ENCODE measurements around the gene ANAPC10.
"Not testable (repeated sequence)": the region's sequence is repeated elsewhere in the genome, so short reads cannot be mapped to it uniquely, and the experiment has no call there.

The ANAPC10 gene

DNA sequence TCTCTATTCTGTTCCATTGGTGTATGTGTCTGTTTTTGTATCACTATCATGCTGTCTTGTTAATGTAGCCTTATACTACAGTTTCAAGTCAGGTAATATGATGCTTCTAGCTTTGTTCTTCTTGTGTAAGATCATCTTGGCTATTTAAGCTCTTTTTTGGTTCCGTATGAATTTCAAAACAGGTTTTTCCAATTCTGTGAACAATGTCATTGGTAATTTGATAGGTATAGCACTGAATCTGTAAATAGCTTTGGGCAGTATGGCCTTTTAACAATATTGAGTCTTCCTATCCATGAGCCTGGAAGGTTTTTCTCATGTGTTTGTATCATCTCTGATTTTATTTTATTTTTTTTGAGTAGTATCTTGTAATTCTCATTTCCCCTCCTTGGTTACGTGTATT lies 94.3 kb downstream of the ANAPC10 start:
- DNase-seq (ENCODE audit: low read depth, low spot score): no peak

DNA sequence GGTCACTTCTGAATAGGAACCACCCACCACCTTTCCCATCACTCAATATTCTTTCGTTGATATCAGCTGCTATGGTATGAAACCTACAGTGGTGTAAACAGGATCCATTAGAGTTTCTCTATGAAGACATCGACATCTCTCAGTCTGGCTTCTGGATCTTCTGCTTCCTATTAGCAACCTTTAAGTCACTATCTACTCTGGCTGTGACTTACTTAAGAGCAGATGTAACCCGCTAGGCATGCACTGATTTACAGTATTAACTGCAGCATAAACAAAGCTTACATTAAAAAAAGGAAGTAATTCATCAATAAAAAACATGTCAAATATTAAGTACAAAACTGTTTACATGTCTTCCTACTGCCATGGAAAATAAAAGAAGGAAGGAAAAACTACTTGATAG lies 96.4 kb downstream of the ANAPC10 start:
- DNase-seq (ENCODE audit: low read depth, low spot score): no peak

- not testable (repeated sequence) for DNase-seq (ENCODE audit: low read depth, low spot score)
Observed at GRCh38 chr4:145000656-145001055, 97.3 kb downstream of the ANAPC10 start.

GRCh38 chr4:144989306-144989705 lies 108.7 kb downstream of the ANAPC10 start:
- DNase-seq (ENCODE audit: low read depth, low spot score): no peak

DNA sequence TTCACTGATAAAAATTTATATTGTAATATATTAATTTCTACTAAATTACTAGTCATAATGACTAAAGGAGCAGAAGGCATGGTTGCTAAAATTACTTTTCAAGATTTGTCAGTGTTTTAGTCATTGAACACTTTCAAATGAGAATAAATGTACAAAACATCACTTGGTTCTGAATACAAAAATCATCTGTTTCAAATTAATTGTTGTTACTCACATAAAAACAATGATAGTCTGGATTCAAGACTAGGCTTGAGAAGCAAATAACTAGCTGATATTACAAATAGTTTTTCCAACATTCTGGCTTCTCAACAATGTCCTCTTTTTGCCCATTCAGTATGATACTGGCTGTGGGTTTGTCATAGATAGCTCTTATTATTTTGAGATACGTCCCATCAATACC lies 112.5 kb downstream of the ANAPC10 start:
- DNase-seq (ENCODE audit: low read depth, low spot score): no peak

- no peak for DNase-seq (ENCODE audit: low read depth, low spot score)
Observed at GRCh38 chr4:144985014-144985413, 113.0 kb downstream of the ANAPC10 start.

- DNase-seq (ENCODE audit: low read depth, low spot score): no peak
Observed at GRCh38 chr4:144984241-144984640, 113.8 kb downstream of the ANAPC10 start.

DNA sequence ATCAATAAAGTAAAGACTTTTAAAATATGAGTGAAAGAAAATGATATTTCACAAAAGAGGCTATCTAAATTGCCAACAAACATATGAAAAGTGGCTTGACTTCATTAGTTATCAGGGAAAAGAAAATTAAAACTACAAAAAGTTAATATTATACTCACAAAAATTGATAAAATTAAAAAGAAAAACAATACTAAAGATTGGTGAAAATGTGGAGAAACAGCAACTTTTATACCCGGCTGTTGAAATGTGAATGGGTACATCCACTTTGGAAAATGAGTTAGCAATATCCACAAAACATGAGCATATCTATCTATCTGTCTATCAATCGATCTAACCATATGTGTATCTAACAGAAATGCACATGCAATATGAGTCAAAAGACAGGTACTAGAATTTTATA lies 122.3 kb downstream of the ANAPC10 start:
- no peak for DNase-seq (ENCODE audit: low read depth, low spot score)

- DNase-seq (ENCODE audit: low read depth, low spot score): no peak
Observed at GRCh38 chr4:144970597-144970996, 127.4 kb downstream of the ANAPC10 start.

DNA sequence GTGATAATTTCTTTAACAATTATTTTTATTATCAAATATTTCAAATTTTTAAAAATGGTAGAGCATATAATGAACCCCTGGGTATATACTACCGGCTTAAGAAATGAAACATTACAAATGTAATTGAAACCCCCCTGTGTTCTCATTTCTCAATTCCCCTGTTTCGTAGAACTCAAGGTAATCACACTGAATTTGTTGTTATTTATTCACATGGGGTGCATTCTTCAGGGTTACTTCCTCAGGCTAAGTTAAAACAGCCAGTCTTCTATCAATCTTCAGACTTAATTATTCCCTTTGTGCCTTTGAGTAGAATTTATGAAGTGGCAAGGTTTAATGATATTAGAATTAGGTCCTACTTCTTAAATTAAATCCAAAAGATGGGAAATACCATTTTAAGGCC lies 128.2 kb downstream of the ANAPC10 start:
- DNase-seq (ENCODE audit: low read depth, low spot score): no peak

GRCh38 chr4:144968606-144969005 lies 129.4 kb downstream of the ANAPC10 start:
- peak; percentile 1 for DNase-seq (ENCODE audit: low read depth, low spot score)

- DNase-seq (ENCODE audit: low read depth, low spot score): no peak
Observed at GRCh38 chr4:144967161-144967560, 130.8 kb downstream of the ANAPC10 start.

GRCh38 chr4:144962300-144962699 lies 135.7 kb downstream of the ANAPC10 start:
- DNase-seq (ENCODE audit: low read depth, low spot score): no peak

GRCh38 chr4:144955104-144955503 lies 142.9 kb downstream of the ANAPC10 start:
- no peak for DNase-seq (ENCODE audit: low read depth, low spot score)

DNA sequence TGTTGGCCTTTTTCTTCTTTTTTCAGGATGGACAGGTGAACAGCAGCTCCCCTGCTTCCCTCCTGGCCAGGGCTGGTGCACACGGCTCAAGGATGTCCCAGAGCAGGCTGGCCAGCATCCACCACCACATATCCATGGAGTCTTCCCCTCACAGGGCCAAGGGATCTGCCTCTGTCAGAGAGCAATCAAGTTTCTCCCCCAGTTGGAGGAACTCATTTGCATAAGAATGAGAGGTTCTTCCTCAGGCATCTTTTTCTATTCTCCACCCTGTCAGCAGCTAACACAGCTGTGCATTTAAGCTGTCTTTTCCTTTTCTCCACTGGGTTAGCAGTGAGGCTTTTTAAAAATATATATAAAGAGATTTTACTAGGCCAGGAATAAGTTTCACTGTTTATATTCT lies 143.8 kb downstream of the ANAPC10 start:
- peak; percentile 62 for DNase-seq (ENCODE audit: low read depth, low spot score)

DNA sequence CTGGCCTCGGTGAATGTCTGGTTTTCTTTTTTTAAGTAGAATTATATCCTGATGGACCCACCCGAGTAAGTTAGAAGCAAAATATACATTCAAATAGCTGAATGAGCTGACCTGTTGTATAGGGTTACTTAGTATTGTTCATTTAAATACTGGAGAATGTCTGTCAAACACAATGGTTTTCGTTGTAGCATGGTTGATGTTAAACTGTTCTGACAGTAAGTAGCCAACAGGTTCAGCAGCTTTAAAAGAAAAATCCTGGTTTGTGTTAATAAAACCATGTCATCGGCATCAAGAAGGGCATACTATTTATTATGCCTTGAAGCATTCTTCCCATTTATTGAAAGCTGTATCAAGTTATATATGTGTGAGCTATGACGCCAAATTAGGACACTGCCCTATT lies 149.6 kb downstream of the ANAPC10 start:
- DNase-seq (ENCODE audit: low read depth, low spot score): no peak

DNA sequence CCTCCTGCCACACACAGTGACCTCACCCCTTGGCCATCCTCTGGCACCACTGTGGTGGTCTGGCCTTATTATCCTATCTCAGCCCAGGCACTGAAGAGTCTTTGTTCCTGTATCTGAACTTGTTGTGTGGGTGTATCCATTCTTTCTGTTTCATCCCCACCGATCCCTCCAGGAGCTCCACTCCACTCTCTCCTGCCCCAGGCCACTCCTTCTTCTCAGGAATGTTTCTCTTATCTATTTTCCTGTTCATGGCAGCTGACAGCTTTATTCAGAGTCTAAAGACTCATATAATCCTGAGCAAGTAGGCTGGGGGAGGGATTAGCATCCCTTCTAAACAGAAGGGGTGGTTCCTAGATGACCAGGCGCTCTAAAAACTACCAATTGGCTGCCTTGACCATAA lies 150.0 kb downstream of the ANAPC10 start:
- DNase-seq (ENCODE audit: low read depth, low spot score): peak; percentile 89

All from ELF-1 (cell line).